ENCODE measurements around the gene CFAP161.

CFAP161 gene

GRCh38 chr15:81175496-81175895 lies 41.4 kb downstream of the CFAP161 start:
- H3K9me3 Mint-ChIP-seq: no peaks in the 10 kb centered on the region
- peaks cover 17% of the 10 kb centered on the region for H3K27me3 Mint-ChIP-seq
- H3K4me1 Mint-ChIP-seq: no peaks in the 10 kb centered on the region
- H3K4me3 Mint-ChIP-seq: no peak overlapping the region
- H3K27ac Mint-ChIP-seq: no peak overlapping the region
- H3K36me3 Mint-ChIP-seq: no peaks in the 10 kb centered on the region
- no peak for DNase-seq (ENCODE audit: low spot score in 2 of 2)
- no peak for ATAC-seq (ENCODE audit: low read depth)

- DNase-seq (ENCODE audit: low spot score in 2 of 2): no peak
- no peak overlapping the region for H3K27ac Mint-ChIP-seq
Observed at GRCh38 chr15:81176291-81176893, 42.3 kb downstream of the CFAP161 start.

GRCh38 chr15:81178365-81178764 lies 44.3 kb downstream of the CFAP161 start:
- Mint-ChIP-seq H3K27me3 (peaks cover 9% of the 10 kb centered on the region), H3K4me1 (no peaks in the 10 kb centered on the region), H3K9me3 (no peaks in the 10 kb centered on the region), H3K27ac (no peak overlapping the region), H3K4me3 (no peak overlapping the region), H3K36me3 (no peaks in the 10 kb centered on the region)
- ATAC-seq (ENCODE audit: low read depth): no peak
- DNase-seq (ENCODE audit: low spot score in 2 of 2): no peak

More at GRCh38 chr15:81176291-81176893, 42.3 kb downstream of the CFAP161 start:
- H3K36me3 Mint-ChIP-seq: no peaks in the 10 kb centered on the region
- H3K4me3 Mint-ChIP-seq: no peak overlapping the region
- no peaks in the 10 kb centered on the region for H3K4me1 Mint-ChIP-seq
- ATAC-seq (ENCODE audit: low read depth): no peak
- peaks cover 14% of the 10 kb centered on the region for H3K27me3 Mint-ChIP-seq
- H3K9me3 Mint-ChIP-seq: no peaks in the 10 kb centered on the region

DNA sequence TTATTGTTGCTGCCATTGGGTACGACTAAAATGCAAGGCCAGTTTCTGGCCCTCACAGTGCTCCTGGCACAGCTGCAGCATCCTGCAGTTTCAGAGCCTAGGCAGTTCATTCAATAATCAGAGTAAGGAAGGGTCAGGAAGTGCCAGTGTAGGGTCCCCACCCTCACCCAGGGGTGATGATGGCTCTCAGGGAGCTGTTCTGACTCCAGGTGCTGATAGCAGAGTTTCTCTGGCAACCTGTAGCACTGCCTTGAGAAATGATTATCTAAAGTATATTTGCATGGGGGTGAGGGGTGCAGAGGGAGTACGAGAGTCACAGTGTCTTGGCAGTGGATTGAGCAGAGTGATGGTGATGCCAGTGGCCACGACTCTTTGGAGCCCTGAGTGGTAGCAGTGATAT lies 47.1 kb downstream of the CFAP161 start:
- Mint-ChIP-seq H3K4me3 (no peak overlapping the region), H3K27me3 (peaks cover 16% of the 10 kb centered on the region), H3K36me3 (no peaks in the 10 kb centered on the region), H3K9me3 (no peaks in the 10 kb centered on the region), H3K27ac (no peak overlapping the region), H3K4me1 (no peaks in the 10 kb centered on the region)
- DNase-seq (ENCODE audit: low spot score in 2 of 2) (no peak), ATAC-seq (ENCODE audit: low read depth) (no peak)

DNA sequence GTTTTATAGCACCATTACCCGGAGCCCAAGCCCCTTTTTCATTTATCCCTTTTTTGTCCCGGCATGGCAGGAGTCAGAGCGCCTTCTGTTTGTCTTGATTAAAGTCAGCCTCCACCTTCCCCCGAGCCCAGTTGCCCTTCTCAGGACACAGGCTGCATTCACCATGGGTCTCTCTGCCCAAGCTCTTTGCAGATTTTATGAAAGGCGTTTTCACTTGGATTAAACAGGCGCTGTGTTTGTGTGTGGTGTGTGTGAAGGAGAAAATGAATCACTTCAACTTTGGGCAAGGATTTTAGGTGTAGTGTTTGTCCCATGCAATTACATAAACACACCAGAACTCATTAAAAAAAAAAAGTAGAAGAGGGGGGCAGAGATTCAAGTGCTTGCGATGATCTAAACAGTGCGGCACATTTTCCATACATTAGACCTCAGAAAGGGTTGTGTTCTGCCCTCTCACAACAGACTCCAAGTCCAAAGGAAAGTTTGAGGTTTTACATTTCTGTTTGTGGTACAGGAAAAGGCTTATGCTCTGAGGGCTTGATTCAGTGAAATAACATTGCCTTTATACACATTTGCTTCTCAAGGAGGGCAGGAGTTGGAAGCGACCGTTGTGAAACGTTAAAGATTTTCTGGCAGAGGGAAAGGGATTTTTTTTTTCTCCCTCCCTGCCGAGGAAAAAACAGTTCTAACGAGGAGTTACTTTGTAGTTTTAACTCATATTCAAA lies 48.1 kb downstream of the CFAP161 start:
- no peak for DNase-seq (ENCODE audit: low spot score in 2 of 2)
- H3K4me3 Mint-ChIP-seq: no peak overlapping the region
- H3K4me1 Mint-ChIP-seq: no peaks in the 10 kb centered on the region
- ATAC-seq (ENCODE audit: low read depth): no peak
- H3K36me3 Mint-ChIP-seq: no peaks in the 10 kb centered on the region
- H3K9me3 Mint-ChIP-seq: no peaks in the 10 kb centered on the region
- no peak overlapping the region for H3K27ac Mint-ChIP-seq
- H3K27me3 Mint-ChIP-seq: peaks cover 16% of the 10 kb centered on the region

GRCh38 chr15:81182756-81183438 lies 48.8 kb downstream of the CFAP161 start:
- no peaks in the 10 kb centered on the region for H3K9me3 Mint-ChIP-seq
- ATAC-seq (ENCODE audit: low read depth) (no peak), DNase-seq (ENCODE audit: low spot score in 2 of 2) (no peak)
- H3K36me3 Mint-ChIP-seq: no peaks in the 10 kb centered on the region
- H3K27me3 Mint-ChIP-seq: peaks cover 14% of the 10 kb centered on the region
- no peak overlapping the region for H3K27ac Mint-ChIP-seq
- H3K4me3 Mint-ChIP-seq: no peak overlapping the region
- H3K4me1 Mint-ChIP-seq: no peaks in the 10 kb centered on the region

DNA sequence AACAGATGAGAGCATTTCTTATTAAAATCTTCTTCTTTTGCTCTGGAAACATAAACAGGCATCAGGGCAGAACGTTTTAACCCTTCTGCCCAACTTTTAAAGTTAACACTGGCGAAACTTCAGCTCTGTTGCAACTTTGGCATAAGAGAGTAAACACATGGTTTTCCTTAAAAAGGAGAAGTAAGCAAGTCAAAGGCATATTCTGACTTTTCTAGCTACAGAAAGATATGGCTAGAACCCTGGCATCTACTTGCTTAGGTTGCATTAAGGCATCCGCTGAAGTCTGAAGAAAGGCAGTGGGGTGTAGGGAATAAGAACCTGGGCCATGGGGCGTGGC lies 49.3 kb downstream of the CFAP161 start:
- Mint-ChIP-seq H3K27me3 (peaks cover 17% of the 10 kb centered on the region), H3K4me1 (no peaks in the 10 kb centered on the region), H3K36me3 (no peaks in the 10 kb centered on the region), H3K27ac (no peak overlapping the region), H3K9me3 (no peaks in the 10 kb centered on the region), H3K4me3 (no peak overlapping the region)
- DNase-seq (ENCODE audit: low spot score in 2 of 2): no peak
- no peak for ATAC-seq (ENCODE audit: low read depth)

- DNase-seq (ENCODE audit: low spot score in 2 of 2) (no peak), ATAC-seq (ENCODE audit: low read depth) (no peak)
- peaks cover 19% of the 10 kb centered on the region for H3K27me3 Mint-ChIP-seq
- no peaks in the 10 kb centered on the region for H3K4me1 Mint-ChIP-seq
- no peaks in the 10 kb centered on the region for H3K9me3 Mint-ChIP-seq
- H3K4me3 Mint-ChIP-seq: no peak overlapping the region
- H3K27ac Mint-ChIP-seq: no peak overlapping the region
- no peaks in the 10 kb centered on the region for H3K36me3 Mint-ChIP-seq
Observed at GRCh38 chr15:81184188-81184587, 50.1 kb downstream of the CFAP161 start.

GRCh38 chr15:81185631-81186295 lies 51.7 kb downstream of the CFAP161 start:
- no peak overlapping the region for H3K4me3 Mint-ChIP-seq
- no peak for ATAC-seq (ENCODE audit: low read depth)
- peaks cover 17% of the 10 kb centered on the region for H3K27me3 Mint-ChIP-seq
- H3K27ac Mint-ChIP-seq: no peak overlapping the region
- DNase-seq (ENCODE audit: low spot score in 2 of 2): no peak
- no peaks in the 10 kb centered on the region for H3K9me3 Mint-ChIP-seq
- H3K4me1 Mint-ChIP-seq: no peaks in the 10 kb centered on the region
- no peaks in the 10 kb centered on the region for H3K36me3 Mint-ChIP-seq

DNA sequence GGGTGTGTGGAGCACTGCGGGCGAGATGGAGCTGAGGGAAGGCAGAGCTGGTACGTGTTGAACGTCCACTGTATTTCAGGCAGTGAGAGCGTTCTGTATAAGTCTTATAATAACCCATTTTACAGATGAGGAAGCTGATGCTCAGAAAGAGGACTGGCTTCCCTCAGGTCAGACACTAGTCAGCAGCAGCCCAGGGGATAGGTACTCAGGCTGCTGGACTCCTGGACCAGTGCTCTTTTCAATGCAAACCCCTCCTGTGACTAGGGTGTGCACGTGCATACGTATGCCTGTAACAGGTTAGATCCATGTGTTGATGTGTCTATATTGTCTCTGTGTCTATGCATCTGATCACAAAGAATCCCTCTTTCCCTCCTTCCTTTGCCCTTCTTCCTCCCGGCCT lies 54.3 kb downstream of the CFAP161 start:
- DNase-seq (ENCODE audit: low spot score in 2 of 2) (no peak), ATAC-seq (ENCODE audit: low read depth) (no peak)
- no peaks in the 10 kb centered on the region for H3K36me3 Mint-ChIP-seq
- H3K9me3 Mint-ChIP-seq: no peaks in the 10 kb centered on the region
- no peaks in the 10 kb centered on the region for H3K4me1 Mint-ChIP-seq
- no peak overlapping the region for H3K27ac Mint-ChIP-seq
- H3K4me3 Mint-ChIP-seq: no peak overlapping the region
- H3K27me3 Mint-ChIP-seq: peaks cover 21% of the 10 kb centered on the region

- no peaks in the 10 kb centered on the region for H3K9me3 Mint-ChIP-seq
- H3K27me3 Mint-ChIP-seq: peaks cover 14% of the 10 kb centered on the region
- H3K36me3 Mint-ChIP-seq: no peaks in the 10 kb centered on the region
- ATAC-seq (ENCODE audit: low read depth) (no peak), DNase-seq (ENCODE audit: low spot score in 2 of 2) (no peak)
- H3K4me3 Mint-ChIP-seq: no peak overlapping the region
- H3K4me1 Mint-ChIP-seq: no peaks in the 10 kb centered on the region
- H3K27ac Mint-ChIP-seq: no peak overlapping the region
Observed at GRCh38 chr15:81189583-81190283, 55.7 kb downstream of the CFAP161 start.

DNA sequence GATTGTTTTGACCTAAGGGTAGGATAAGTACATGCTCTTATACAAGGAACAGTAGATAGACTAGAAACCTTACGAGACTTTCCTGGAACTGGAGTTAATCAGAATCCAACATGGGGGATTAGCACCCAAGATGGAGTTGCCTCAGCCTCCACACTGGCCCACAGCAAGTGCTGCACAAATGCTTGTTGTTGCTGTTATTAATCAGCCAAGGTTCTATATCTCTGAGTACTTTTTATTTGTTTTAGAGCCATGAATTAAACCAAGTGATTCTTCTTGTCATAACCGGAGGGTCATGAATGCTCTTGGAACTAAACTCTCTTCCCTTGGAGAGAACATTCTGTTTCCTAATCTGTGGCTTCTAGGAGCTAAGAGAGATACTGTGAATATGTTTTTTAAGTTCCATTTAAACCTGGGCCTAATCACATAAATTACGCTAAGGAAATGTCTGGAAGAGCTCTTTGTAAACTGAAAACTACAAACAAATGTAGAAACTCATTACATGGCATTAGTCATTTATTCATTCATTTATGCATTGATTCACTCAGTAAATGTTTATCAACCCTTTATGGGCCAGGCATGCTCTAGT lies 56.9 kb downstream of the CFAP161 start:
- no peaks in the 10 kb centered on the region for H3K9me3 Mint-ChIP-seq
- peaks cover 14% of the 10 kb centered on the region for H3K27me3 Mint-ChIP-seq
- H3K36me3 Mint-ChIP-seq: no peaks in the 10 kb centered on the region
- no peak overlapping the region for H3K27ac Mint-ChIP-seq
- H3K4me3 Mint-ChIP-seq: no peak overlapping the region
- no peak for ATAC-seq (ENCODE audit: low read depth)
- no peaks in the 10 kb centered on the region for H3K4me1 Mint-ChIP-seq
- no peak for DNase-seq (ENCODE audit: low spot score in 2 of 2)

DNA sequence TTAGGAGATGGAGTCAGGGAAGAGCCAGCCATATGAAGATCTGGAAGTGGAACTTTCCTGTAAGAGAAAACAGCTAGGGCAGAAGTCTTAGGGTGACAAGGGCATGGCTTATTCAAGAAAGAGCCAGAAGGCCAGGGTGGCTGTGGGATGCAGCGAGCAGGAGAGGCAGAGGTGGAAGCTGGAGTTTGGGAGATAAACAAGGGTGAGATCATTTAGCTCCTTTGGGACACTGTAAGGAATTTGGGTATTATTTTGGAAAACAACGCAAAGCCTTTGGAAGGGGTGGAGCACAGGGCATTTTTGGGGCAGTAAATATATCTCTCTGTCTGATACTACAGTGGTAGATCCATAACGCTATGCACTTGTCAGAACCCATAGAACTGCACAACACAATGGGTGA lies 57.6 kb downstream of the CFAP161 start:
- no peak for DNase-seq (ENCODE audit: low spot score in 2 of 2)
- Mint-ChIP-seq H3K36me3 (no peaks in the 10 kb centered on the region), H3K4me1 (no peaks in the 10 kb centered on the region), H3K27ac (no peak overlapping the region), H3K9me3 (no peaks in the 10 kb centered on the region), H3K4me3 (no peak overlapping the region), H3K27me3 (peaks cover 15% of the 10 kb centered on the region)
- no peak for ATAC-seq (ENCODE audit: low read depth)

All from memory B cell (primary cell).